Epidermal melanocyte (primary cell): Measurements from ENCODE around the gene SMOC1.

Experiments used
- DNase-seq: peaks from one replicate; pipeline ENCODE4 v3.0.0; 2011; ENCODE audit warnings: low spot score; ENCODE audit not compliant: insufficient read length

SMOC1 gene

GRCh38 chr14:69980457-69981425 lies 101.5 kb downstream of the SMOC1 start:
- DNase-seq = no peak

GRCh38 chr14:69982220-69982839 lies 103.1 kb downstream of the SMOC1 start:
- no peak for DNase-seq

- no peak for DNase-seq
Measured at GRCh38 chr14:69982886-69983285, 103.7 kb downstream of the SMOC1 start.

GRCh38 chr14:69983317-69983716 lies 104.1 kb downstream of the SMOC1 start:
- no peak for DNase-seq

GRCh38 chr14:69985463-69985862 lies 106.2 kb downstream of the SMOC1 start:
- DNase-seq = no peak

GRCh38 chr14:69986336-69986735 lies 107.1 kb downstream of the SMOC1 start:
- DNase-seq = no peak

- DNase-seq = no peak
Measured at GRCh38 chr14:69987406-69988121, 108.3 kb downstream of the SMOC1 start.

GRCh38 chr14:69988979-69989378 lies 109.8 kb downstream of the SMOC1 start:
- DNase-seq = no peak

- DNase-seq = no peak
Measured at GRCh38 chr14:69989622-69990021, 110.4 kb downstream of the SMOC1 start.

GRCh38 chr14:69990323-69990722 lies 111.1 kb downstream of the SMOC1 start:
- DNase-seq = no peak

- DNase-seq = no peak
Measured at GRCh38 chr14:69991422-69991821, 112.2 kb downstream of the SMOC1 start.

GRCh38 chr14:69992564-69992963 lies 113.3 kb downstream of the SMOC1 start:
- no peak for DNase-seq

- no peak for DNase-seq
Measured at GRCh38 chr14:69993326-69993725, 114.1 kb downstream of the SMOC1 start.

GRCh38 chr14:69994002-69994401 lies 114.8 kb downstream of the SMOC1 start:
- no peak for DNase-seq

GRCh38 chr14:69996216-69996615 lies 117.0 kb downstream of the SMOC1 start:
- DNase-seq = no peak

GRCh38 chr14:69997849-69998248 lies 118.6 kb downstream of the SMOC1 start:
- no peak for DNase-seq

GRCh38 chr14:69999261-69999674 lies 120.1 kb downstream of the SMOC1 start:
- DNase-seq = no peak

GRCh38 chr14:70000601-70001000 lies 121.4 kb downstream of the SMOC1 start:
- no peak for DNase-seq

- DNase-seq = no peak
Measured at GRCh38 chr14:70002589-70003346, 123.6 kb downstream of the SMOC1 start.

- no peak for DNase-seq
Measured at GRCh38 chr14:70004791-70005190, 125.6 kb downstream of the SMOC1 start.

- no peak for DNase-seq
Measured at GRCh38 chr14:70005281-70005805, 126.1 kb downstream of the SMOC1 start.
